HG03103 (cell line): ENCODE data around the gene ZNF423.

ENCODE experiments used
- ATAC-seq: cut with Tn5 transposase; IDR thresholded peaks from one replicate; pipeline ENCODE4 v1.9.1; 2021; ENCODE audit warnings: low read depth; ENCODE audit not compliant: unreplicated experiment

ZNF423 gene

DNA sequence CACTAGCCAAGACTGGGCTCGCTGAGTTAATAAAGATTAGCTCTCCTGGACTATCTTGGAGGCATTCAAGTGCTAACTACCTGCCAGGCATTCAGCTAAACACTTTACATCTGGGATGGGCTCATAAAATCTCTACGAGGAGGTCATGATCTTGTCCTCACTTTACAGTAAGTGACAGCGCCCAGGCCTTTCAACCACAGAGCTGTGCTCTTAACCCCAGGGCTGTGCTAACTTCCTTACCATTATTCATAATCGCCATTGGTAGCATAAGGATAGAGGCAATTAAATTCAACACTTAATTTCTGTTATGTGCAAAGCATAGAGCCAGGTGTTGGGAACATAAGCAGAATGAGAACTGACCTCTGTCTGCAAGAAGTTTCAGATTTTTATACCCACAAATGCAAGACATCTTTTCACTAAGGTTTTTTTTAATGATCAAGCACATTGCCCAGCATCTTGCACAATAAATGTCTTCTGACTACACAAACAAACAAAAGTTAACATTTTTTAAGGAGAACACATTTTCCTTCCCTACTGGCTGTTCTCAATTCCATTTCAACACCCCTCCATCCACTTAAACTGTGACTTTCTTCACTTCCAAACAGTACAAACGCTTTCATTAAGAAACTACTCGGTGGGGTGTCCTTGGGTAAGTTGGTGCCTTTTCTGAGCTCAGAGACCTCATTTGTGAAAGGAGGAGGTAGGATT lies 310.0 kb downstream of the ZNF423 start:
- no peak for ATAC-seq

DNA sequence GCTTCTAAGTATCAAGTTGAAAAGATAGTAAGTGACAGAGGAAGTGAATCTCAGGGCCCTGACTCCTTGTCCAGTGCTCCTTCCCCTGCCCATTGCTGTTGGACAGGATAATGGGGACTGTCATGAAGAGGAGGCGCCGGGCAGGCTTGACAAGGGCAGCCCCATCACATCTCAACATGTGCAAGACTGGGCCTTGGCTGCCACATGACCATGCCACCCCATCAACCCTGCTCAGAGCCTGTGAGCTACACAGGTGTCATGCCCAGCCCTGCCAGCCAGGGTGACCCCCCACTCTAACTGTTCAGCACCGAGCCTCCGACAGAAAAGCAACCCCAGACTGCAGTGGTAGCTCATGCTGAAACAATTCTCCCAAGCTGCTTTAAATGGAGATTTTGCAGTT lies 310.7 kb downstream of the ZNF423 start:
- ATAC-seq: no peak

DNA sequence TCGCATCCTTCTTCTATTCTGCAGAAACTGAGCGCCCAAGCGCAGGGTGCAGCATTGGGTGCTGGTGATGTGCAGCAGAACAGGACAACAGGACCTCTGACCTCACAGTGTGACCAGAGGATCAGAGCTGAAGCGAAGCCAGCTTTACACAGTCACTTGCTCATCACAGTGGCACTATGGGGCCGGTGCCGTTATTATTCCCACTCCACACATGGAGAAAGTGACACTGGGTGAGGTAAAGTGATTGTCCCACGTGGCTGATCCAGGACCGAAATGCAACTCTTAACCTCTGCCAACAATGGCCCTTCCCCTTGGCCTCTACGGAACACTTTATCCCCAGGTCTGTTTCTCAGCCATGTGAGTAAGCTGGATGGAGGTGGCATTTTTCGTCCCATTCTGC lies 311.1 kb downstream of the ZNF423 start:
- ATAC-seq: no peak

DNA sequence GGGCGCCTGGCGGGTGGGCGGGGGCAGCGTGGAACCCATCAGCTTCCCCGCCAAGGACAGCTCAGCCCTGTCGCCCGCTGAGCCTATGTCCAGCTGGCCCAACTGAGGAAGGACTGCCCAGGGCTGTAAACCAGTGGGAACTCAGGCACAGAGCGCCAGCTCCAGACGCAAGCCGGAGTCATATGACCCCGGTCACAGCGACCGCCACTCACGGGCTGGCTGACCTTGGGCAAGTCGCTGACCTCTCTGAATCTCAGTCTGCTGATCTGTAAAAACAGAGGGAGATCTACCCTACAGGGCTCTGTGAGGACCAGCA lies 312.3 kb downstream of the ZNF423 start:
- ATAC-seq: no peak

DNA sequence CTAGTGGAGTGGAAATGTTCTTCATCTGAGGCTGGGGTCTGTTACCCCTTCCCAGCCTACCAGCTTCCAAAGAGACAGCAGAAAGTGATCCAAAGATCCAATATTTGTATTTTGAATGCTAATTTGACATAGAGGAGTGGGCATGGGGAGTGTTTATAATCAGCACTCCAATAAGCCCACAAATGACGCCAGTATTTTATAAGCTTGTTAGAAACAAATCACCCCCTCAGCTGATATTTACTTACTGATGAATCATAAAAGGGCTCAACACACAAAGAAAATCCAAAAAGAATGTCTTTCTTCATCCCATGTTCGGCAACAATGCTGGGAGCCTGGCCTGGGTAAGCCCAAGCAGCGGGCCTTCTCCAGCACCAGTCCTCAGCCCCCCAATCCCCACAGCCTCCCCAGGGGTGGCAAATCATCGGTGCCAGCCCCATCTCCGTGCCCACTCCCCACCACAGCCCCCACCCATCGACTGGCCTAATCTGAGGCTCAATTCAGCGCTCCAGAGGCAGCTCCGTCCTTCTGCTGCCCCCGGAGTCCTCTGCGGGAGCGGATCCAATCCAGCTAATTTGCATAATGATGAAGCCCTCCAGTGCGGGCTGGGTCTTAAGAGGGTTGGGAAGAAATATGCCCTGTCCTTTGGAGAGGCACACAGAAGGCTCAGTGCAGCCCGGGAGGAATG lies 312.8 kb downstream of the ZNF423 start:
- ATAC-seq: no peak

DNA sequence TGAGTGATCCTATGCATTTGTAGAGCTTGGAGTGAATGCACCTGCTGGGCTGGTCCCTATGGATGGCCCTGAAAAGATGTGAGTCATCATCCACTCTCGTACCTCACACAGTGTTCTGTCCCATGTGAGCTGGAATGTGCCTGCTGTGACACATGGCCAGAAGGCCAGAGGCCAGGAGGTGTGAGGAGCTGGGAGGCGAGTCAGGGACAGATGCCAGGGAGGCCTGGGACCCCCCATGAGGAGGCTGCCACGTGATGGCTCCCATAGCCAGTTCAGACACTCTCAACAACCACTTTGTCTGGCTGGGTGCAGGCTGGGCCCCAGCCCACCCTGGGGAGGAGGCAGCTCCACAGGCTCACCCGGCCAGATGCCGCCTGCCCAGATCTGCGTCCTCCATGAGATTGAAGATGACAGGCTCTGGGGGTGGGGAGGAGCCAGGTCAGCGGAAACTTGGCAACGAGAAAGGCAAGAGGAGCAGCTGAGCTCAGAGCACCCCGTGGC lies 313.5 kb downstream of the ZNF423 start:
- no peak for ATAC-seq

DNA sequence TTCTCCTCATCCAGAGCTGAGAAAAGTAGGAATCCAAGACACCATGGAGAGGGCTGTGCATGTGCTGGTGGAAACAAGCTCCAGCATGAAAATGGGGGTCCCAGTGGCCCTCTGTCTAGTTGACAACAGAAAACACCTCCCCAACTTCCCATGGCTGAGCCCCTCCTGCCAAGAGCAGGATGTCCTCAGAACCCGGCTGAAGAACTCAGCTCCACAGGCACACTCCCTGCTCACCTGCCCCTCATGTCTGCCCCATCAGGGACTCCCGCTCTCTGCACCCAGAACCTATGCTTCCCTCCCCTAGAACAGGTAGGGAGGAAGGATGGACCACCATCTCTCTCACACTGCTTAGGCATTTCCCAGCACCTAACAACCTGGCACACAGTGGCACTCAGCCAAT lies 315.1 kb downstream of the ZNF423 start:
- ATAC-seq: no peak

DNA sequence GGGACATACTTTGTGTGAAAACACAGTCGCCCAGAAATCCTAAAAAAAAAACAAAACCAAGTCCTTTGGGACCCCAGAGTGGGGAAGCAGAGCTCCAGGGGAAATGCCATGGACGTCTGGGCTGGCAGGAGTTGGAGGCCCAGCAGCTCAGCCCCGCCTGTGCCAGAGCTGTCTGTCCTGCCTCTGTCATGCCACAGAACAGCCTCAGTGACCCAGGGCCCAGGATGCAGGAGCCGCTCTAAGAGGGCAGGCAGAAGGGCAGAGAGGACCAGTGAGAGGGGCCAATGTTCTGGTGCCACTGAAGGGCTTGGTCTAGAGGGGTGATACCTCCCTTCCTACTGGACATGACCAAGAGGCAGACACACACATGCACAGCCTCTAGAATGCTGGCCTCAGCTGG lies 316.2 kb downstream of the ZNF423 start:
- ATAC-seq: no peak

DNA sequence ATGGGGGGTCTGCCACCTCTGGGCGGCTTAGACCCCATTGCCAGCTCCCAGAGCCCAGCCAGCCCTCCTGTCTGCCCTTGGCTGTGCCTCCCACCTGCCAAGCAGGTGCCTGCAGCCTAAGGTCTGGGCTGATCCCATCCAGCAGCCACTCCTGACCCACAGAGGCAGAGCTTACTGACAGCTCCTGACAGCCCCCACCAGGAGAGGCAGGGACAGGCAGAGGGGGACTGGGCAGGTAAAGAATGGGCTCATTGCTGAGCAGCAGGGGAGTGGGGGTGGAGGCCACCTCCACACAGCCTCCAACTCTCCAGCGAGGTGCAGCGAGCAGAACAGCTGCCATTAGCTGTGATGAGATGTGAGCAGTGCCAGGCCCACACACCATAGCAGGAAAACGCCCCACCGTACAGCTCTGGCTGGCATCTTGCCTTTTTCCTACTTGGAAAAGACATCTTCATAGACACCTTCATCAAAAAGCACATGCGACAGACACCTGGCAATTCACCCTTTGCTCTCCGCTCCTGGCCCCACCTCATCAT lies 317.9 kb downstream of the ZNF423 start:
- ATAC-seq: no peak

DNA sequence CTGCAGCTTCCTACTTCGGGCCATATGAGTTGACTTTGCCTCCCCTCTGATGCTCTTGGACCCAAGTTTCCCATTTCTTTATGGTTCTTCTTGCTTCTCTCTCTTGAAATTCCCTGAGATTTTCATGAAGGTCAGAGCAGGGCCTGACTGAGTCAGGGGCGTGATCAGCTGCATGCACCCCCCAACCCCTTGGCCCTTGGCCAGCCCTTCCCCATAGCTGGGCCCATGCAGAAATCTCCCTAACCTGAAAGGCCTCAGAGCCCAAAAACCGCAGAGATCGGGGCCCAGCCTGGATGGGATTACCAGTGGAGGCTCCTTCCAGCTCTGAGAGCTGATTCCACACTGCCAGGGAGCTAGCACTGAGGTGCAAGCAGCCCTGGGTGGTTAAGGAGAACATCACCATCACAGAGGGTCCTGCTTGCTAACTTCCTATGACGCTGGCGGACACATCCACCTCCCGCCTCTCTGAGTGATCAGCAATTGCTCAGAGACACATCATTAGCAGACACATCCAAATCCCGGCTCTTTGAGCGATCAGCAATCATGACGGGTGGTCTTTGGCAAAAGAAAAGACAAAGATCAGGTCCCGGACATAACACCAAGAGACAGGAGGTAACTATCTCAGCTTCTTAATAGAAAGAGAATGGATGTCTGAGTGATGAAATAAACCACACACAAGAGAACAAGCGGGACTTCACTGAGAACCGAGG lies 320.9 kb downstream of the ZNF423 start:
- no peak for ATAC-seq

DNA sequence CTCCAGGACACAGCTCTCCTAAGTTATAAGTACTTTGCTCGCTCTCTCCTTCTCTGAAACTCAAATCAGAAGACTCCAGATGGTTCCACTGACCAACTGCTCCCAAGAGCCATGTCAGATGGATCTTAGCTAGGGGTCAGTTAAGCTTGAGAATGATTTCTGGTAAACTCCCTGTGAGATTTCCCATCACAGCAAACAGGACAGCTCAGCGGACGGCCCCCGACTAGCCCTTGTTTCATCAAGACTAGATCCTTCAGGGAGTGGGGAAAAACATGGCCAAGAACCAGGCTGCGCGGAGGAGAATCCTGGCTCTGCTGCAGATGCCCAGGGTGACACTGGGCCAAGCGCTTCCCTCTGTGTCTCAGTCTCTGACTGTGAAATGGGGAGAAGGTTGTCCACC lies 322.5 kb downstream of the ZNF423 start:
- no peak for ATAC-seq

DNA sequence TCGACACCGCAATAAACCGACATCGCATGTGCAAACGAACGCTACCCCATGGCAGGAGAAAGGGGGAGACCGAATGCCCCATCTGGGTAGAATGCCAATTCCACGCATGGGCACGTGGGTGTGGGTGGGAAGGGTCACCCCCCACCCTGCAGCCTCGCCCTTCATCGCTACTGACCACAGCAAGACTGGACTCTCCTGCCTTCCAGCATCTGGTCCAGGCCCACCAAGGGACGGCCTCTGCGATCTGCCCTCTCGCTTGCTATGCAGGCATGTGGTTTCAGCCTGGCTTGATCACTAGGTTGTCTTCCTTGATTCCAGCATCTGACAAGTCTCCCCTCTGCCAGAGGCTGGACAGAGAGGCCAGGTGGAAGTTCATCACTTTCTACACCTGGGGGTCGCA lies 323.0 kb downstream of the ZNF423 start:
- no peak for ATAC-seq

DNA sequence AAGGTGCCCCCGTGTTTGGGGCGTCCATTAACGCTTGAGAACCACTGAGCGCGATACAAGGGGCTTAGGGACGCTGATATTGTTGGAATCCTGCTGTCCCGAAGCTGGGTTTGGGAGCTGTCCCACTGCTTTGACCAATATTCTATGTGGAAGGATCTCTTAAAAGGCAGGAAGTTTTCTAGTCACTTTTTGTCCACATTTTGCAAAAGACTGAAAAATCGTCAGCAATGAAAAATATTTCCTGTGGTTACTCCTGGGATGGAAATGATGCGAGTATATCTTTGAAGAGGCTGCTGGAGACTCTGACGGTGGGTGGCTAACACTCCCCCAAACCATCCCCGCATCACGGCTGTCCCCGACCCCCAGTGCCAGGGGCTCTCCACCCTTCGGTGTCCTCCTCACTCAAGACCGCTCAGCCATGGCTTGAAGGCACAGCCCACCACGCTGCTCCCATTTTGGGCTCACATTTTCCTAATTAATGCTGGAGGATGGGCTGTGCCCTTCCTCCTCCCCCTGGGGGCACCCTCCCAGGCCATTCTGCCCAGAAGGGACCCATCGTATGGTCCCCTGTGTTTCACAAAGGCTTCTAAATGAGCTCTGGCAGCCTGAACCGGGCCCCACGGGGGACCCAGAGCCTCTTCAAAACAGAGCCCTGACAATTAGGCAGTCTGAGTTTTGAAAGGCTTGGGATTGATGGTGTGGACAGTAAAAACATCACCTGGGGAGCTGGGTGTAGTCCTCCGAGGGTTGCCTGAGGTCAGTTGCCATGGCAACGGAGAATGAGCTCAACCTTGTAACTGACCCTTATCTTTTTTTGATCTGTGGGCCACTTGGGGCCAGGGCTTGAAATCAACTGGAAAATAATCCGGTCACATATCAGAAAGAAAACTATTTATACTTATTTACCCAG lies 323.7 kb downstream of the ZNF423 start:
- no peak for ATAC-seq

DNA sequence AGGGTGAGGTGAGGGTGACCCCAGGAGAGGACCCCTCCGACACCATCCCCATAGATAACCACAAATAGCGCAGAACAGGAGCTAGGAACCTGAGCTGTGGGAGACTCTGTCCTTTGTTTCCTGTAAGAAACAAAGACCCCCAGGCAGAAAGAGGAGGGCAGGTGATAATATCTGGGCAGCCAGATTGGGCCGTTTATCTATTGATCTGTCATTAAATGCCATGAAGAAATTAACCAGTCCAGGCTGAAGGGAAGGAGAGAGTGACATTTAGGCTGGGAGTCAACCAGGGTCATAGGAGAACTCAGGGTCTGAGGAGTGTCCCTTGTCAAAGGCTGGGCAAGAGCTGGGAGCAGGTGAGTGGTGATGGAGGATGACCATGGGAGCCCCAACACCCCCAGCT lies 324.5 kb downstream of the ZNF423 start:
- ATAC-seq: no peak

DNA sequence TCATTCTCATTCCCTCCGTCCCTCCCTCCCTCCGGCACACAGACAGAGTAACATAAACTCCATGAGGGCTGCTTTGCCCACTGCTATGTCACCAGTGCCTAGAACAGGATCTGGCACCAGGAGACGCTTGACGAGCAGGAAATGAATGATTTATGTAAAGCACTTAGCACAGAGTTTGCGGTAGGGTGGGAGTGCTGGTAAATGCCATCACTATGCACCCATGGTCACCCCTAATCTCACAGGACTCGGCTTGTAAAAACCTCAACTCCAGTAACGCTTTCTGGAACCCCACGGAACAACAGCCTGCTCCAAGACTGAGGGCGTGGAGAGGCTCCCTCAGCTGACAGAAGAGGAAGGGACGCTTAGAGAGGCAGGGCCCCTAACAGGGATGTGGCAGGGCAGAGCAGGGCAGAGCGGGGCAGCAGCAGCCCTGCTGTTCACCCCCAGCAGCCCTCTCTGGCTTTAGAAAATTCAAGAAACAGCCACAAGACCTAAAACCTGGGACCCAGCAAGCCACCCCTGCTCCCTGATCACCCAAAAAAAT lies 325.4 kb downstream of the ZNF423 start:
- ATAC-seq: no peak

DNA sequence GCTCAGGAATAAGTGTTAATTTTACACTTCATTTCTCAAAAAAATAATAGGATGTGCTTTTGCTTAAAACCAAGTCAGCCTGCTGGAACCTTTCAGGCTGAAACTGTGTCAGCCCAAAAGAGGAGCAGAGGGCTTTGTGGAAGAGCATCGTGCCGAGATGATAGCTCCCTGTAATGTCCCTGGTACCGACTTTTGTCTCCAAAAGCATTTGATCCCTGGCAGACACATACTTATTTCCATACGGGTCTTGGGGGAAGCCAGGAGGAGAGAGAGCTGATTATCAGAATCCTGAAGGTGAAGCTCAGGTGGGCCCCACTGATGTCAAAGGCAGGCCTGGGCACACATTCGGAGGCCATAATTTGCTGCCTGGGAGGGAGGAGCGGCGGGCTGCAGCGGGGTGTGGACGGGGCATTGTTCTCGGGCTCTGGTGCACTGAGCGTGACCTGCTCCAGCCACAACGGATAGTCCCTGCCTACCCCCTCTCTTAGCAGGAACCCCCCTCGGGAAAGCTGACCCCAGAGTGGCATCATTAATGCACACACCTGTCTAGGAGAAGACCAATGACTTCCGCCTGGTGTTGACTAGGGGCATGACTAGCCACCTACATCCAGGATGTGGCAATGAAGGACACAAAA lies 326.4 kb downstream of the ZNF423 start:
- ATAC-seq: no peak

DNA sequence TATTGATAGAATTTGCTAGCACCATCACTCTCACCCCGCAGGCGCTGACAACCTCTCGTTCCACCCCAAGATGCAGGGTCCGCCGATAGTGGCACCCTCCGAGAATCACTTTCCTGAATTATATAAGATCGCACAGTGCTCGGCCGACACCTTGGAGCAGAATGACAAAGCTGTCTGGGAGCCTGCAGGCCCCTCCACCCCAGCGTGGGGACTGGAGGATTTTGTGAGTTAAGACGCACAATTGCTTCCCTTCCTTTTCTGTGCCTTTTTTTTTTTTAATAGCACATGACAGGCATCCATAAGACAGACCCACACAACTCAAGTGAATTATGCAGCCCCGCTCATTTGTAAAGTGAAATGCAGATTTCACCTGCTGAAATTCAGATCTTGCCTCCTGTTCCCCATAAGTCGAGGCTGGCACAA lies 327.0 kb downstream of the ZNF423 start:
- ATAC-seq: no peak

DNA sequence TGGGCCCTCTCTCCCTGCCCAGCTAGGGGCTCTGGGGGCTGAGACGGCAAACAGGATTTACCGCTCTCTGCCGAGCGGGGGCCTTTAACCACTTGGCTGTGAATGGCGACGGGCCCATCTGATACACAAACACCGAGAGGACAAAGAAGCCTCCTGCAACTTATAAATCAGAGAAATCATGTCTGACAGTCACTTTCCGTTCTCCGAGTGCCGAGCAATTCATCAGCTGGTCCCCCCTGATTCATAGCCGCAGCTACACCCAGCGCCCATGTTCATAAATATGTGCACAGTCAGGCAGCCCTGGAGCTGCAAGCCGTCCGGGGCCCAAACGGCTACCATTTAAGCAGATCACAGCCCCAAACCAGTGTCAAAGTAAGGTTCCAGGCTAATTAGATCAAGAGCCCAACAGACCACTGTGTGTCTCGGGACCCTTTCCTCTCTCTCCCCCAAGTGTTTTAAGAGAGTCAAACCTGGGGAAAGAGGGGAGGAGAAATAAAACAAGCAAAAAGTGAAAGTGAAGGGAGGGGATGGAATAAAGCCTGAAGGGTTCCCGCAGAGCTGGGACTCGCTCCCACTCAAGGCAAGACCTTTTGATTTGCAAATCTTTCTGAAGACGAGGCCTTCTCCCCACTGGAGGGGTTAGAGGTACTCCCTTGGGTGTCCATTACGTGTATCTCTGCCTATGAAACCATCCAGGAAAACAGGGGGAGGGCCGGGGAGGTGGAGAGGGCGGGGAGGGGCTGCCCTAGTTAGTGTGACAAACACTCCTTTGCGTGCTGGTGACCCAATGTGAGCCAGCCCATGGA lies 327.6 kb downstream of the ZNF423 start:
- ATAC-seq: no peak

DNA sequence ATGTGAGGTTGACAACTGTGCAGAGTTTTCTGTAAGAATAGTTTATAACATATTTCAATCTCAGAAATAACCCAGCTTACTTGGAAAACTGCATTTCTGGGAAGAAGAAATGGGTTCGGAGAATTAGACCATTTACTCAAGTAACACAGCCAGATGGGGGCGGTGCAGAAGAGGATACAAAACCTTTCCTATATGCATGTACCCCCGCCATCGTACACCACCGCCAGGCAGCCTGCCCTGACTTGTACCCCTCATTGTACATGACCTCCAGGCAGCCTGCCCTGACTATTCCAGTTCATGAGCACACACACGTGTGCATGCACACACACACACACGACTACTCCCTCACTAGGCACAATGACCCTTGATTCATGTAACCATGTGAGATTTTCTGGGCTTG lies 328.3 kb downstream of the ZNF423 start:
- no peak for ATAC-seq
